ENCODE data around the gene GRAMD2A.

- TF ChIP-seq CTCF (IDR thresholded peaks at IDR 0.05) (no peak), POLR2A (IDR thresholded peaks at IDR 0.05) (no peak)
These were observed 40.7 kb downstream of the GRAMD2A start for GRCh38 chr15:72156928-72157327.

Measured in uterus (tissue), 2 donors.